Activated CD4-positive, alpha-beta T cell treated with anti-CD3 and anti-CD28 coated beads, Interleukin-2, amount 50 U/mL, for 24 hours (primary cell): ENCODE results near the gene CRYAA.
"Not testable (repeated sequence)": the region's sequence is repeated elsewhere in the genome, so short reads cannot be mapped to it uniquely, and the experiment has no call there.

Experiments
- DNase-seq, 2 donors: peaks; one replicate each; pipeline ENCODE4 v3.0.0-alpha.2; 2020; ENCODE audit warnings: low read depth in 1 of 2, low spot score in 1 of 2

Gene CRYAA

GRCh38 chr21:43168708-43169107 lies at the start of gene CRYAA:
CRYAA (plus strand) TSS chr21:43169008; CDS start chr21:43169100, 92 bp downstream.
- not testable (repeated sequence) for DNase-seq

- not testable (repeated sequence) for DNase-seq
Measured at GRCh38 chr21:43130094-43130493, 38.7 kb upstream of the CRYAA start.

- DNase-seq, result not testable (repeated sequence)
Measured at GRCh38 chr21:43134520-43134919, 34.3 kb upstream of the CRYAA start.

- DNase-seq, result not testable (repeated sequence)
Measured at GRCh38 chr21:43138944-43139343, 29.9 kb upstream of the CRYAA start.

- not testable (repeated sequence) for DNase-seq
Measured at GRCh38 chr21:43141407-43141806, 27.4 kb upstream of the CRYAA start.

- not testable (repeated sequence) for DNase-seq
Measured at GRCh38 chr21:43146637-43147036, 22.2 kb upstream of the CRYAA start.

GRCh38 chr21:43147999-43148398 lies 20.8 kb upstream of the CRYAA start:
- not testable (repeated sequence) for DNase-seq

- DNase-seq, result not testable (repeated sequence)
Measured at GRCh38 chr21:43149344-43149743, 19.5 kb upstream of the CRYAA start.

- not testable (repeated sequence) for DNase-seq
Measured at GRCh38 chr21:43153601-43154000, 15.2 kb upstream of the CRYAA start.

- DNase-seq, result not testable (repeated sequence)
Measured at GRCh38 chr21:43159279-43160175, 9.3 kb upstream of the CRYAA start.

- DNase-seq, result not testable (repeated sequence)
Measured at GRCh38 chr21:43161826-43162707, 6.7 kb upstream of the CRYAA start.

- not testable (repeated sequence) for DNase-seq
Measured at GRCh38 chr21:43162708-43163205, 6.1 kb upstream of the CRYAA start.

GRCh38 chr21:43164823-43165222 lies 4.0 kb upstream of the CRYAA start:
- DNase-seq, result not testable (repeated sequence)

- DNase-seq, result not testable (repeated sequence)
Measured at GRCh38 chr21:43165734-43166133, 3.1 kb upstream of the CRYAA start.

- DNase-seq, result not testable (repeated sequence)
Measured at GRCh38 chr21:43169230-43169886, 550 bp downstream of the CRYAA start.

GRCh38 chr21:43169891-43170290 lies 1.1 kb downstream of the CRYAA start:
- not testable (repeated sequence) for DNase-seq

GRCh38 chr21:43172812-43173211 lies 4.0 kb downstream of the CRYAA start:
- DNase-seq, result not testable (repeated sequence)

- DNase-seq, result not testable (repeated sequence)
Measured at GRCh38 chr21:43173438-43173837, 4.6 kb downstream of the CRYAA start.

GRCh38 chr21:43173930-43174329 lies 5.1 kb downstream of the CRYAA start:
- DNase-seq, result not testable (repeated sequence)

- not testable (repeated sequence) for DNase-seq
Measured at GRCh38 chr21:43174998-43175397, 6.2 kb downstream of the CRYAA start.

GRCh38 chr21:43176621-43177020 lies 7.8 kb downstream of the CRYAA start:
- DNase-seq, result not testable (repeated sequence)
